Superior temporal gyrus (tissue), 1 donor: Measurements from ENCODE around the gene RNF121.

Experiments used
- DNase-seq: peaks from one replicate; pipeline ENCODE4 v3.0.0-alpha.2; 2016; ENCODE audit errors: extremely low spot score

Gene RNF121

DNA sequence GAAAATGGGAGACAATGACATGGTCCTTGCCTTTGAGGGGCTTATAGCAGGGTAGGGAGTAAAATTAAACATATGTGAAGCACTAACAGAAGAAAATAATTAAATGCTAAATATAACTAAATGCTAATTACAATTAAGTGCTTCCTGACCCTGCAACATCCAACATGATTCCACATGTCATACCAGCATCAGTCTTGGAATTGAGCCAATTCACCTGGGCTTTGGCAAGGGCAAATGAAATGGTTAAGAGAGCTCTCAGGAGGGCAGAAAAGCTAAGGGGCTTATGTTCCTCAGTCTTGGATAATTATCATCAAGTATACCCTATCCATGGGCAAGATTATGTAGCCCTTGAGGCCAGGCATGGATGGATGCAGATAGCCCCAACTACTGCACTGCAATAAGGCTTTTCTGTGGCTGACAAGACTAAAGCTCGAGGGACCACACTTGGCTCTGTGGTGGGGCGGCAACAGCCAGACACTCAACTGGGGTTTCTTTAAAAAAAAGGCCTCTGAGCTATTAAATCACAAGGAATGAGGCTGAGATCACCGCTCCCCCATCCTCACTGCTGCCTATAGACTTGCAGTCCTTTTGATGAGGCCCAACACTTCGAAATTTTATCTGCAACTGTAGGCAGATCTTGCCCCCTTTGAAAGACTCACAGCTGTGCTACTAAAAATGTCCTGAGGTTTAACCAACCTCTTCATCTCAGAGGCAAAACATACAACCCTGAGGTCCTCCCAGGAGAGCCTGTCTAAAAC is 108.9 kb downstream of the RNF121 start:
- DNase-seq: no peak

DNA sequence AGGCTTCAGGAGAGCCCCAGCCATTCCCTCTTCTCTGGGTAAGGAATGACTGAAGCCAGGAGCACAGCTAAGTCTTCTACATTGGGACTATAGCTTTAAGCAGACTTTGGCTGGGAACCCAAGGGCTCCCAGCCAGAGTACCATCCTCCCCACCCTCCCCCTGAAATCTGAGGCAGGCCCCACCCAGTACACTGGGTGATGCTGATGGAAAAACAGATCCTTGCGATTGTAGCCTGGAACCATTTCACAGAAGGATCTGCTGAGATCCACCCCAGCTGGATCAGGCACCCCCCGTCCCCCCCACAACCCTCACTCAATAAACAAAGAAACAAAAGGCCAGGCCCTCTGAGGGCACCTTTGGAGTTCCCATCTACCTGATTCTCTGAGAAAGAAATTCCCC is 109.6 kb downstream of the RNF121 start:
- peak; percentile 88 for DNase-seq

DNA sequence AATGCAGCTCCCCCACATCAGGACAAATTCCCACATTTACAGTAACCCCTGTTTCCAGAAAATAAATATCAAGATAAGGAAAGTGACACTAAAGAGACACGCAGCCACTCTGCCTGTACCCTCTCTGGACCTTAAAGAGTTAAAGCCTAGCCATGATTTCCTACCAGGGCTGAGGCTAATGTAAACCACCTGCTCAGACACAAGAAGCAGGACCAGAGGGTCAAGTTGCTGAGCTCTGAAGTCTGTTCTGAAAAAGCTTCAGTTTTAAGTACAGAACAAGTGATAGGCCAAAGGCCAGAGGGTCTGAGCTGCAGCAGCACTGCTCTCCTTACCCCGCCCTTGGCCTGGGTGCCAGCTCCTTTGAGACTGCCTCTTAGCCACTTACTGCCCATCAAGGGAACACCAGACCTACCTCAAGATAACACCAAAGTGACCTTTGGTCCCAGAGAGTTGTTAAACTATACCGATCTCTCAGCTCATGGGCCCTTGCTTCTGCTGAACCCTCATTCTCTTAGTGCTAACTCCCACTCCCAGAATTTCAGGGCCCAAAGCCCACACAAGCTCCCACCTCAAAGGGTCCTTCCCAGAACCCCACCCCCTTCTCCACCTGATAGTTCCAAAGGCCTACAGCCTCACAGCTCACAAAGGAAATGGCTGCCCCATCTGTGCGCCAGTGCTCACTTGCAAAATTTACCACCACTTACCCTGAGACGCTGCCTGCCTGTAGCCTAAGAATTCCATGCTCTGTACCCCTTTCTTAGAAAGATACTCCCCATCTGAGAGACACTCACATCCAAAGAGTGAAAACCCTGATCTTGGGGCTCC is 110.4 kb downstream of the RNF121 start:
- DNase-seq: peak; percentile 54

DNA sequence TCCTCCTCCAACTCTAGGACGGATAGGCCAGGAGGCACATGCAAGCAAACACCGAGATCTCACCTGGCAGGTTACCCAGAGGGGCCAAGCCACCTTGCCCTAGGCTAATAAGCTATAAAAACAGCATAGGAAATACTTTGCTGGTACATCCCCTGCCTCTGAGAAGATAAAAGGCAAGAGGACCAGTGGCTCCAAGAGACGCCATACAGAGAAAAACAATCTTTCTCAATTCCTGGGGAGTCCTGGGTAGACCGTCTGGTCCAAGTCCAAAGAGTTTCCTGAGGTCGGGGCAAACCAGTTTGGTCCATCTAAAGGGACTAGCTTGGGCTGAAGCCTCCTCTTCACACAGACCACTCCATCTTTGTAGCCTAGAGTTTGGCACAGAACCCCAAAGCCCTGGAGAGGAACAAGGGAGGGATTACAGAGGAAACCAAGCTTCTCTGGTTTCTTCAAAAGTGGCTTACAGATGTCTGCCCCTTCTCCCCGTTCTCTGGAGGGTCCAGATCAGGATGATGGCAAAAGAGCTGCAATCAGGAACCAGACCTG is 111.1 kb downstream of the RNF121 start:
- peak; percentile 62 for DNase-seq

DNA sequence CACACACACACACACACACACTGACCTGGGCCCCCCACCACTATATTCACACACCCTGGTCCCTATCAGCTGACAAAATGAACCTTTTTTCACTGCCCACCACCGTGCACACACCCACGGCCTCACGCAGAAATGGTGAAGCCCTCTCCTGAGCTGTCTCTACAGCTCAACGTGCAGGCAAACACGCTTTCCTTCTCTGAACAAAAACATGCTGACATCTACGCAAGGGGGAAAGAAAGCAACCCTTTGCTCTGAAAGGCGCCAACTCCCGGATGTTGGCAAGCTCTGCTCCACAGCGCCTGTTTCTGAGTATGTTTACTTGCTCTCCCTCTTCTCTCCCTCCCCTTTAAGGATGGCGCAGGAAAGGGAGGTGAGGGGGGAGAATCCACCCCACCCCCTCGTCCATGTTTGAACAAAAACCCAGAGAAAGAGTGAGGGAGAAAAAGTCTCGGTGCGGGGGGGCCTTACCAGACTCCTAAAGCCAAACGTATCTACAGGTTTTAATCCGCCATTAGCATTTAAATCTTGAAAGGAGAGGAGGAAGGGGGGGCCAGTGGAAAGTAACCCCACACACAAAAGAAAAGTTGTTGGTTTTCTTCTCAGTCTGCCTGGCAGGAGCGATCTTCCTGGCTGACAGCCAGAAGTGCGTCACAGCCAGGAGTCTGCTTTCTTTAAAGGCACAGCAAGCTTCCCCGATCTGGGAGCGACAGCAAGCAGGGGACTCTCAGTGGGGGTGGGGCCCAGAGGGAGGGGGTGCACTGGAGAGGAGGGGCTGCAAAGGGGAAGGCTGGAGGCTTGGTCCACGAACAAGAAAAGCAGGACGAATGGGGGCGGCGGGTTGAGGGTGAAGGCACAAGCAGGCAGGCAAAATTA is 111.9 kb downstream of the RNF121 start:
- peak; percentile 95 for DNase-seq

DNA sequence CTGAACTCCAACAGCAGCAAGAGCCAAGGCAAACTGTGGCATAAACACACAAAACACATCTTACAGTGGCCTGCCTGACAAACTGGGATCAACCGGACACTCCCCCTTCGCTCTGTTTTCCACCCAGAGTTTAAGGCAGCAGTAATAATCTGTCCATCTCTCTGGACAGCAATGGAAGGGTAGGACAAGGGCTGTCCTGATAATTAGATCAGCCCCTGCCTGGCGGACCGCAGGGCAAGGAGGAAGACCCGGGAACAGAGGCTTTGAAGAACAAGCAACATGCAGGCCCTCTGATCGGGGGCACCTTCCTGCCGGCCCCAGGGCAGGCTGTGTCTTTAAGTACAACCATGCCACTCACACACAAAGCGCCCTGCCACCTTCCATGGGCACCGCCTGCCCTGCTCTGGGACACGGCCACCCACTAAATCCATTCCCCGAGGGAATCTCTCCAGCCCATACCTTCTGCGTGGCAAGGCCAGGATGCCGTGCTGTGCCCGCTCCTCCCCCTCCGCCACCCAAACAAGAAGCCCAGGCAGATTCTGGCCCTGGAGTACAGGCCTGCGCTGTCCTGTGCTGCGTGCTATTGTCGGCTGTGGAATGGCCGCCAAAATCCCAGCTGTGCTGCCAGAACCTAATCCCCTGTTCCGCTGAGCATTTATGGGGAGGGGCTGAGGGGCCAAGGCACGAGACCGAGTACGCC is 112.7 kb downstream of the RNF121 start:
- DNase-seq: peak; percentile 88

DNA sequence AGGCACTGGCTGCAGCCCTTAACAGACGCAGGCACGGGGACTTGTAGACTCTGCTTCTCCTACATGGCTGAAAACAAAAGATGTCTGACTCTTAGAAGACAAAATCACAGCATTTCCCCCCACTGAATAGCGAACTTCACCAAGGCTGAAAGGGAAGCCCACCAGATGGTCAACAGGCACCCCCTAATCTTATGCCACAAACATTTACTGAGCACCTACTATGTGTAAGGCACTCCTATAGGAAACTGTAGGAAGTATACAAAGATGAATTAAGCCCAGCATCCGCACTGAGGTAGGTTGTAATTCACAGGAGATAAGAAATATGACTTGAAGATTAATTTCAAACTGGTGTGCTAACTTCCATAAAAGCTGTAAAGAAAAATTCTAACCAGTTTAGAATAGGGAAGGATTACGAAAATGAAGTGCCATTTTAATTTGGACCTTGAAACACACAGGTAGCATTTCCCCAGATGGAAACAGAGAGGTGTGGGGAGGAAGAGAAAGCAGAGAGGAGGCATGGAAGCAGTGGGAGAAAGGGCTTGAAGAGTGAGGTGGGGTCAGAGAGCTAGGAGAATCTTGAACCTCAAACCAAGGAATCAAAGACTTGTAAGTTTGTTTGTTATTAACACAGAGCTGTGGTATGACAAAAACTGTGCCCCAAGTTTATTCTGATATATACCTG is 113.4 kb downstream of the RNF121 start:
- no peak for DNase-seq

DNA sequence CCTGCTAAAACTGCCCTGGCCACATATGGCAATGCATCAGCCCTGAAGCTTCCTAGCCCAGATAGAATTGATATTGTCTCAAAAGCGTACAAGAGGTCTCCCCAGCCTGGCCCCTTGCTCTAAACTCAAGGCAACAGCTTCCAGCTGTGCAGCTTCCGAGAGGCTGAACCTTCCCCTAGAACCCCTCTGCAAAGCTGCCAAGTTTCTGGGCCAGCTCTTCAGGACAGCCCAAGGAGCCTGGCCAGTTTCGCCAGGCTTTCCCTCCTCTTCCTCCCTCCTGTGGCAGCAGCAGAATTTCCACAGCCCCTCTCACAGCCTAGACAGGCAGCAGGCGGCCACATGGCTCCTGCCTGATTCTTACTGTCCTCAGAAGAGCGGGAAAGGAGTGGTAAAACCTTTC is 117.0 kb downstream of the RNF121 start:
- DNase-seq: no peak
